ENCODE results near the gene LTBP1. TPM values are rescaled to one million over a fixed set of nuclear protein-coding genes. Genes with fewer than 3 reads are reported as not detected.

Gene LTBP1
- total RNA-seq, 2 donors from 2014 or later: 25.9 to 99.8 TPM

DNA sequence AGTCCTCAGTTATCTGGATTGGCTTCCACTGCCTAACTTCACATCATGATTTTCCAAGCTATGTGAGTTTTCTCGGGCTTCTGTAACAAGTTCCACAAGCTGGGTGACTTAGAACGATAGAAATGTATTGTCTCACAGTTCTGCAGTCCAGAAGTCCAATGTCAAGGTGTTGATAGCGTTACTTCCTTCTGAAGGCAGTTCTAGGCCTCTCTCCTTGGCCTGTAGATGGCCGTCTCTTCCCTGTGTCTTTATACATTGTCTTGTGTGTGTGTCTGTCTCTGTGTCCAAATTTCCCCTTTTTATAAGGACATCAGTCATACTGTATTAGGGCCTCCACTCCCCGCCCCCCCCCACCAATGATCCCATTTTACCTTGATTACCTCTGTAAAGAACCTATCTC lies 7.5 kb downstream of the LTBP1 start:
- Histone ChIP-seq H3K9me3 (no peaks in the 10 kb centered on the region), H3K27me3 (replicated peaks; ENCODE audit: insufficient read depth) (no peaks in the 10 kb centered on the region), H3K36me3 (no peaks in the 10 kb centered on the region), H3K27ac (no peak overlapping the region), H3K4me3 (no peak overlapping the region), H3K4me1 (replicated peaks) (no peaks in the 10 kb centered on the region)
- 89% methylated on average over 5 of the region's 5 CpGs for WGBS
- TF ChIP-seq POLR2A (IDR thresholded peaks at IDR 0.05) (no peak), POLR2AphosphoS5 (IDR thresholded peaks at IDR 0.05) (no peak)
- TF ChIP-seq, protein P1, sequence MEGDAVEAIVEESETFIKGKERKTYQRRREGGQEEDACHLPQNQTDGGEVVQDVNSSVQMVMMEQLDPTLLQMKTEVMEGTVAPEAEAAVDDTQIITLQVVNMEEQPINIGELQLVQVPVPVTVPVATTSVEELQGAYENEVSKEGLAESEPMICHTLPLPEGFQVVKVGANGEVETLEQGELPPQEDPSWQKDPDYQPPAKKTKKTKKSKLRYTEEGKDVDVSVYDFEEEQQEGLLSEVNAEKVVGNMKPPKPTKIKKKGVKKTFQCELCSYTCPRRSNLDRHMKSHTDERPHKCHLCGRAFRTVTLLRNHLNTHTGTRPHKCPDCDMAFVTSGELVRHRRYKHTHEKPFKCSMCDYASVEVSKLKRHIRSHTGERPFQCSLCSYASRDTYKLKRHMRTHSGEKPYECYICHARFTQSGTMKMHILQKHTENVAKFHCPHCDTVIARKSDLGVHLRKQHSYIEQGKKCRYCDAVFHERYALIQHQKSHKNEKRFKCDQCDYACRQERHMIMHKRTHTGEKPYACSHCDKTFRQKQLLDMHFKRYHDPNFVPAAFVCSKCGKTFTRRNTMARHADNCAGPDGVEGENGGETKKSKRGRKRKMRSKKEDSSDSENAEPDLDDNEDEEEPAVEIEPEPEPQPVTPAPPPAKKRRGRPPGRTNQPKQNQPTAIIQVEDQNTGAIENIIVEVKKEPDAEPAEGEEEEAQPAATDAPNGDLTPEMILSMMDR (IDR thresholded peaks at IDR 0.05): no peak
- intact Hi-C loops (cut with DNase I): no loop called here
- no peak for DNase-seq (ENCODE audit: low spot score)

DNA sequence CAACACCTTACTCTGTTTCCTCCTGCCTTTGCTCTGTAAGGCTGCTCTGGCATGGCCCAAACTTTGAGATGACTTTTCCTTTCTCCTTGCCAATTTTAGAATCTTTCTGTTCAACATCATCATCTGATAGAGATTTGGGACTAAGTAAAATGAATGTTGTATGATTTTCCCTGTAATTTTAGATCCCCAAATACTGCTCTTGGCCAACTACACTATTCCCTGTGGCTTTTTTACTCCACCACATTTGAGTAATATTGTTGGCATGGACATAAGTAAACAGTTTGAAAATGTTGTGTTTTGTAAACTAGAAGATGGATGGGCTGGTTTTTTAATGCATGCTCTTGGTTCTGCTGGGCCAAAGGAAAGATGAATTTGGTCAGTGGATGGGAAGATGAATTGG lies 12.1 kb downstream of the LTBP1 start:
- TF ChIP-seq POLR2AphosphoS5 (IDR thresholded peaks at IDR 0.05): no peak
- TF ChIP-seq POLR2A (IDR thresholded peaks at IDR 0.05): no peak
- TF ChIP-seq, protein P1 (IDR thresholded peaks at IDR 0.05): no peak
- intact Hi-C loops (cut with DNase I): no loop called here
- Histone ChIP-seq H3K27ac (no peak overlapping the region), H3K4me1 (replicated peaks) (no peaks in the 10 kb centered on the region), H3K4me3 (no peak overlapping the region), H3K36me3 (no peaks in the 10 kb centered on the region), H3K27me3 (replicated peaks; ENCODE audit: insufficient read depth) (no peaks in the 10 kb centered on the region), H3K9me3 (no peaks in the 10 kb centered on the region)
- no peak for DNase-seq (ENCODE audit: low spot score)

DNA sequence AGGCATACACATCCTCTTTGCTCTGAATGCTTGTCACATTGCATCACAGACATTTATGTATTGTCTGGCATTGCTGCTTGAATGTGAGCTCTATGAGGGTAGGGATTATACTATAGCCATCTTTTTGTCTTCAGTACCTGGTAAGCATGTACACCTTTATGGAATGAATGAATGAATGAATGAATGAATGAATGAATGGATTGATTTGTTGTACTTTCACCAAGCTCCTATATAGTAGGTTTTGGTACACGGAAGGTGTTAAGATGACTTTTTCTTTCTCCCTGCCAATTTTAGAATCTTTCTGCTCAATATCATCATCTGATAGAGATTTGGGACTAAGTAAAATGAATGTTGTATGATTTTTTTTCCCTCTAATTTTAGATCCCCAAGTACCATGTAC lies 13.5 kb downstream of the LTBP1 start:
- H3K4me3 ChIP-seq: no peak overlapping the region
- H3K9me3 ChIP-seq: no peaks in the 10 kb centered on the region
- no peaks in the 10 kb centered on the region for H3K36me3 ChIP-seq
- H3K27me3 ChIP-seq (replicated peaks; ENCODE audit: insufficient read depth): no peaks in the 10 kb centered on the region
- intact Hi-C loops (cut with DNase I): no loop called here
- WGBS: 96% methylated on average over 1 of the region's 1 CpG
- H3K27ac ChIP-seq: no peak overlapping the region
- TF ChIP-seq POLR2AphosphoS5 (IDR thresholded peaks at IDR 0.05) (no peak), POLR2A (IDR thresholded peaks at IDR 0.05) (no peak)
- TF ChIP-seq, protein P1 (IDR thresholded peaks at IDR 0.05): no peak
- no peaks in the 10 kb centered on the region for H3K4me1 ChIP-seq (replicated peaks)
- DNase-seq (ENCODE audit: low spot score): no peak

DNA sequence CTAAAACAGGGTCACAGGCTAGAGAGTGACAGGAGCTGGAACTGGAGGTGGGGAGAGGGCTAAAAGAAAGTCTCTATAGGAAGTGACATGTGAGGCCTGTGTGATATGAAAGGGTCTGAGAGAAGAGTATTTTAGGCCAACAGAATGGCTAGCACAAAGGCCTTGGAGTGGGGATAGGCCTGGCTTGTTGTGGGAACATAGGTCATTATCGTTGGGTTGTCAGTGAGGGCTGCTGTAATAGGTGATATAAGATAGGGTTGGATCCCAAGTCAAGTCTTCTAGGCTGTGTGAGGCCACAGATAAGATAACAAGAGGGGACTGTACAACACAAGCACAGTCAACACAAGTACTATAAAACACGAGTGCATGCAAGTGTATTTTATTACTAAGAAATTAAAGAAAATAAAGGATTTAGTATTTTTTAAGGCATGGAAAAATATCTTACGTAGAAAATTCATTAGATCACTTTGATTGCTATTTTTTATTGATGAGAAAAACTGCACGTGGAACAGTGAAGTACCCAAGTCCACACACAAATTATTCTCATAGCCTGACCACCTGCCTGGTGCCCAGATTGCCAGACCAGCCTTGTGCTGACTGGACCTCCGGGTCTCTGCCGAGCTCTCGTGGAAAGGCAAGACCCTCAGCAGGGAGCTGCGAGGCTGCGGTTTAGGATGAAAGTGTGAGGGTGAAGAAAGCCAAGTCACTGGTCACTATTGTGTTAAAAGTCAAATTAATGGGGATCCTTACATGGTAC lies 14.1 kb downstream of the LTBP1 start:
- WGBS: 93% methylated on average over 9 of the region's 9 CpGs
- DNase-seq (ENCODE audit: low spot score): no peak
- TF ChIP-seq POLR2A (IDR thresholded peaks at IDR 0.05): no peak
- TF ChIP-seq, protein P1 (IDR thresholded peaks at IDR 0.05): no peak
- TF ChIP-seq POLR2AphosphoS5 (IDR thresholded peaks at IDR 0.05): no peak
- H3K9me3 ChIP-seq: no peaks in the 10 kb centered on the region
- no peaks in the 10 kb centered on the region for H3K27me3 ChIP-seq (replicated peaks; ENCODE audit: insufficient read depth)
- no peaks in the 10 kb centered on the region for H3K4me1 ChIP-seq (replicated peaks)
- H3K36me3 ChIP-seq: no peaks in the 10 kb centered on the region
- no peak overlapping the region for H3K4me3 ChIP-seq
- intact Hi-C loops (cut with DNase I): no loop called here
- no peak overlapping the region for H3K27ac ChIP-seq

DNA sequence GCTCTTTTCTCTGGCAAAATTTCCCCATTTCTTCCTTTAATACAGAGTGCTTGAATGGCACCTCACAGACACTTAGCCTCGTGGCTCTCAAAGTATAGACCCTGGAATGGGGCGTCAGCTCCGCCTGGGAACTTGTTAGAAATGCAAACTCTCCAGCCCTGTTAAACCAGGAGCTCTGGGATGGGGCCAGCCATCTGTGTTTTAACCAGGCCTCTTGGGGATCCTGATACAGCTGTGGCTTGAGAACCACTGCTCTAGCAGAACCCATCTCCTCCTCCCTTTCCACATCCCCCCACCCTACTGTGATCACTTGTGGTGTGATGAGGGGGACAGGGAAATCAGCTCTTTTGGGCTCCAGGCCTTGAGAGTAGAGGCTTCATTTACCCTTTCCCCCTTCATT lies 15.9 kb downstream of the LTBP1 start:
- Histone ChIP-seq H3K27me3 (replicated peaks; ENCODE audit: insufficient read depth) (no peaks in the 10 kb centered on the region), H3K4me1 (replicated peaks) (no peaks in the 10 kb centered on the region), H3K4me3 (no peak overlapping the region), H3K36me3 (no peaks in the 10 kb centered on the region), H3K9me3 (no peaks in the 10 kb centered on the region), H3K27ac (no peak overlapping the region)
- TF ChIP-seq POLR2A (IDR thresholded peaks at IDR 0.05) (no peak), POLR2AphosphoS5 (IDR thresholded peaks at IDR 0.05) (no peak)
- TF ChIP-seq, protein P1 (IDR thresholded peaks at IDR 0.05): no peak
- intact Hi-C loops (cut with DNase I): no loop called here
- DNase-seq (ENCODE audit: low spot score): no peak
- 83% methylated on average over 3 of the region's 3 CpGs for WGBS
